HG02870 (cell line): Measurements from ENCODE around the gene TNFRSF6B.

ENCODE experiments used
- ATAC-seq: cut with Tn5 transposase; IDR thresholded peaks from one replicate; pipeline ENCODE4 v1.9.1; 2021; ENCODE audit warnings: mild to moderate bottlenecking, moderate library complexity; ENCODE audit not compliant: unreplicated experiment

Gene TNFRSF6B

DNA sequence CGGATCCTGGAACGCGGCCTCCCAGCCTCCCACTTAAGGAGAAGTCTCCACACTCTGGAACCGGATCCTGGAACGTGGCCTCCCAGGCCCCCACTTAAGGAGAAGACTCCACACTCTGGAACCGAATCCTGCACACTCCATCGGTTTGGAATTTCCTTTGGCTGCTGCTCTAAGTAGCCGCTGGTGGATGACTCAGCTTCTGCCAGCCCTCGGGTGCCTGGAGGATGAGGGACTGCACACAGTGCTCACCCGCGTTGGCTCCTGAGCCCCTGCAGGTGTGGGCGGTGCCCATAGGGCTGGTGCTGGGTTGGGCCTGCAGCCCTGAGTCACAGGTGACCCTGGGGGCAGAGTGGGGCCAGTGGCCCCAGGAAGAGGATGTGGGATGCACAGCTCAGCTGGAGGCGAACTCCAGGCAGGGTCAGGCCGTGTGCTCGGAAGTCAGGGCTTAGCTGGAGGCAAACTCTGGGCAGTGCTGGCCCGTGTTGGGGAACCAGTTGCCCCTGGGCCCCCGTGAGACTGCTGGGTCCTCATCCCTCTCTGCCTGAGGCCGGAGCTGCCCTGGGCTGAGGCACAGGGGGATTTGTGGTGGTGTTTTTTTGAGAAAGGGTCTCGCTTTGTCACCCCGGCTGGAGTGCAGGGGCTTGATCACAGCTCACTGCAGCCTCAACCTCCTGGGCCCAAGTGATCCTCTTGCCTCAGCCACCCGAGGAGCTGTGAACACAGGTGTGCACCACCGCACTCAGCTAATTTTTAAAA, 13.9 kb upstream of the TNFRSF6B start:
- ATAC-seq = no peak

DNA sequence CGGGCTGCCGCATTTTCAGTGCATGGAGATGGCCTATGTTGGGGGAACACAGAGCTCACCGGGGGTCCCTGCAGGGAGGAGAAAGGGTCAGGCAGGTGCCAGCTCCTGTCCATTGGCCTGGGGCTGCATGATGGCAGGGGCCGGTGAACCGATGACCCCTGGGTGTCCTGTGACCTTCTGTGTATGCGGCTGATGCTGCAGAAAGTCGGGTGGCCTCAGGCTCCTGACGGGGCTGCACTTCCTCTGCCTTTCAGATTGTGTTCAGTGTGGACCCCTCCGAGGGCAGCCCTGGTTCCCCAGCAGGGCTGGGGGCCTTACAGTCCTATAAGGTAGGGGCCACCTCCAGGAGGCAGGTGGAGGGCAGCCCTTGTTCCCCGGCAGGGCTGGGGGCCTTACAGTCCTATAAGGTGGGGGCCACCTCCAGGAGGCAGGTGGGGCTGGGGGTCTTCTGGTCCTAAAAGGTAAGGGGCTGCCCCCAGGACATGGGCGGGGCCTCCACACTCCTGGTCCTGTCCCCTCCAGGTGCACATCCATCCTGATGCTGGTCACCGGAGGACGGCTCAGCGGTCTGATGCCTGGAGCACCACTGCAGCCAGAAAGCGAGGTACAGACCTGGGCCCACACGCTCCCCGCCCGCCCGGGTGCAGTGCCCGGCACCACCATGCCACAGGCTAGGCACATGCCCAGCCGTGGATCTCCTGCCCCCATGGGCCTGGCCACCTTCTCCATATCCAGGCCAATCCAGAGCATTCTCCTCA, 11.0 kb upstream of the TNFRSF6B start:
- ATAC-seq = no peak

DNA sequence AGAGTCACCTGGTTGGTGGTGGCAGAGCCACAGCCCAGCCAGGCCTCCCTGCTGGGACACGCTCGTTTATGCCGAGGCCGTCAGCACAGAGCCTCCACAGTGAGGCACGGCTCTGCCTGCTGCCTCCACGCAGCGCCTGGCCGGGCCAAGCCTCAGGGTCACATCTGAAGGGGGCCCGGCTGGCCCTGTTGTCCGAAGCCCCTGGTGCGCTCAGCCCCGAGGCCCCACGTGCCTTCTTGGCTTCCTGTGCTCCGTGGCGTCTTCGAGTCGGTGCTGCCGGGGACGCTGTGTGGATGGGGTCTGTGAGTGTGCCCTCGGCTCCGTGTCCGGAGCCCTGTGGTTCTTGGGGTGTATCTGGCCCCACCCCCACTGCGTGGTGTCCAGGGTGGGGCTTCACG, 10.4 kb upstream of the TNFRSF6B start:
- ATAC-seq = no peak

DNA sequence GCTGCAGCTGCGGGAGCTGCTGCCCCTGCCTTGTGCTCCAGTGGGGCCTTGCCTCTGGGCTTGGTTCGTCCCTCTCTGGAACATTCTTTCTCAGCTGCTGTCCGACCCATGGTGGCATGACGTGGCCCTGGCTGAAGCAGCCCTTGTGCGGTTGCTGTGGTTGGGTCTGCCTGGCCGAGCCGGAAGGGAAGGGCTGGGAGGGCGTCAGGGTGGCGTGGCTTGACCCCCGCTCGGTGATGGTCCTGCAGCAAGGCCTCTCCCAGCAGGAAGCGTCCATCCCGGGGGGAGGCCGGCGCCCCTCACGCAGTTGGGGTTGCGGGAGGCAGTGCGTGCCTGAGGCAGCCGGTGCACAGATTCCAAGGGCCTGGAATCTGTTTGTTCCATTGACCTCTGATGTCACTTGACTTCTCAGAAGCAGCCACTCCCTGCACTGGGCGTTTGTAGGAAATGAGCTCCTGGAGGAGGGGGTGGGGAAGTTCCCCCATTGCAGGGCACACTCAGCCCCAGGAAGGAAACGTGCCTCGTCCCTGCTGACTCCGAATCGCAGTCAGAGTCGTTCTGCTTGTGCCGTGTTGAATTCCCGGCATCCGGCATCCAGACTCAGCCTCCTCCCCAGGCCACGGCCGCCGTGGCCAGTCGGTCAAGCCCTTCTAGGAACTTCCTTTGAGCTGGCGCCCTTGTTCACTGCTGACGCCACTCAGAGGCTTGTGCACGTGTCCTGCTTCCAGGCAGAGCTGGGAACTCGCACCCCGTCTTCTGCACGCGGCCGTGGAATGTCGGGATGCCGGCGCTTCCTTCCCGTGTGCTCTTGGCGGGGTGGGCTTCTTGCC, 9.7 kb upstream of the TNFRSF6B start:
- ATAC-seq = no peak

DNA sequence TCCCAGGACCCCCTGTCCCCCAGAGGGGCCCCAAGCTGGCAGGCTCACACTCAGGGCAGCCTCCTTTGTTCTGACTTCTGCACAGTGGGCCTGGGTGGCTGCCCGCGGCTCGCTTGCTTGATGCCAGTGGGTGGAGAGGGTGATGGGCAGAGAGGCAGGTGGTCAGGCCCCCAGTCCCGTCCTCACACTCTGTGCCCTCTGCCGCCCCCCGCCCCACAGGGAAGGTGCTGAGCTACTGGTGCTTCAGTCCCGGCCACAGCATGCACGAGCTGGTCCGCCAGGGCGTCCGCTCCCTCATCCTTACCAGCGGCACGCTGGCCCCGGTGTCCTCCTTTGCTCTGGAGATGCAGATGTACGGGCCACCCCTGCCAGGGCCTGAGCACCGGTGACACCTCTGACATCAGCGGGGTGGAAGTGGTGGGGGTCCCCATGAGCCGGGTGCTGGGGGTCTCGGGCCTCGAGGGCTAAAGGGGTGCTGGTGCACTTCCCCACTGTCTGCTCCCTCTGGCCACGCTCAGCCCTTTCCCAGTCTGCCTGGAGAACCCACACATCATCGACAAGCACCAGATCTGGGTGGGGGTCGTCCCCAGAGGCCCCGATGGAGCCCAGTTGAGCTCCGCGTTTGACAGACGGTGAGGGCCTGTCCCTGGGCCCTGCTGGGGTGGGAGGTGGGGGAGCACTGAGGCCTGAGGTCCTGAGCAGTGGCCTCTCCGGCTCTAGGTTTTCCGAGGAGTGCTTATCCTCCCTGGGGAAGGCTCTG, 8.9 kb upstream of the TNFRSF6B start:
- ATAC-seq = no peak

DNA sequence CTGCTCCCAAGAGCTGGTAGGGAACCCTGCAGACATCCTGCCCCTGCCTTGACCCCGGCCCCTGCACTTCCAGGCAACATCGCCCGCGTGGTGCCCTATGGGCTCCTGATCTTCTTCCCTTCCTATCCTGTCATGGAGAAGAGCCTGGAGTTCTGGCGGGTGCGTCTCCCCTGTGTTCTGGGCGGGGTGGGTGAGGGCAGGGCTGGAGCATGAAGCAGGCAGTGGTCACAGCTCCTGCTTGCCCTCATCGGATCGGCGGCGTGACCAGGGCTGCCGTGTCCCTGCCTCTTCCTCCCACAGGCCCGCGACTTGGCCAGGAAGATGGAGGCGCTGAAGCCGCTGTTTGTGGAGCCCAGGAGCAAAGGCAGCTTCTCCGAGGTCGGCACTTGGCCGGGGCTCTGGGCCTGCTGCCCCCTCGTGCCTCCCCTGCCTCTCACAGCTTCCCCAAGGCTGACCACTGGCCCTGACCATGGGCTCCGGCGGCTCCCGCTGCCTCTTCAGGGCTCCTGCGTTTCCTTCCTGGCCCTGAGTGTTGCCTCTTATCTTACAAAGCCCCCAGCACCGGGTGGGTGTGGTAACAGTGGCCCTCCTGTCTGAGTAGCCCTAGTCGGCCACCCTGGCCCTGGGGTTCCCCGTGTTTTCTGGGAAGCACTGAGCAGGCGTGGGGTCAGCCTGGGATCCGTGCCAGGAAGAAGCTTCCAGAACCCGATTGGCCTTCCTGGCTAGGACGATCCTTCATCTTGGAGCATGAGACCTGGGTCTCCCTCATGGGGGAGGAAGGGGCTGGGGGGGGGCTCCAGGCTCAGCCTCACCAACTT, 8.0 kb upstream of the TNFRSF6B start:
- no peak for ATAC-seq

DNA sequence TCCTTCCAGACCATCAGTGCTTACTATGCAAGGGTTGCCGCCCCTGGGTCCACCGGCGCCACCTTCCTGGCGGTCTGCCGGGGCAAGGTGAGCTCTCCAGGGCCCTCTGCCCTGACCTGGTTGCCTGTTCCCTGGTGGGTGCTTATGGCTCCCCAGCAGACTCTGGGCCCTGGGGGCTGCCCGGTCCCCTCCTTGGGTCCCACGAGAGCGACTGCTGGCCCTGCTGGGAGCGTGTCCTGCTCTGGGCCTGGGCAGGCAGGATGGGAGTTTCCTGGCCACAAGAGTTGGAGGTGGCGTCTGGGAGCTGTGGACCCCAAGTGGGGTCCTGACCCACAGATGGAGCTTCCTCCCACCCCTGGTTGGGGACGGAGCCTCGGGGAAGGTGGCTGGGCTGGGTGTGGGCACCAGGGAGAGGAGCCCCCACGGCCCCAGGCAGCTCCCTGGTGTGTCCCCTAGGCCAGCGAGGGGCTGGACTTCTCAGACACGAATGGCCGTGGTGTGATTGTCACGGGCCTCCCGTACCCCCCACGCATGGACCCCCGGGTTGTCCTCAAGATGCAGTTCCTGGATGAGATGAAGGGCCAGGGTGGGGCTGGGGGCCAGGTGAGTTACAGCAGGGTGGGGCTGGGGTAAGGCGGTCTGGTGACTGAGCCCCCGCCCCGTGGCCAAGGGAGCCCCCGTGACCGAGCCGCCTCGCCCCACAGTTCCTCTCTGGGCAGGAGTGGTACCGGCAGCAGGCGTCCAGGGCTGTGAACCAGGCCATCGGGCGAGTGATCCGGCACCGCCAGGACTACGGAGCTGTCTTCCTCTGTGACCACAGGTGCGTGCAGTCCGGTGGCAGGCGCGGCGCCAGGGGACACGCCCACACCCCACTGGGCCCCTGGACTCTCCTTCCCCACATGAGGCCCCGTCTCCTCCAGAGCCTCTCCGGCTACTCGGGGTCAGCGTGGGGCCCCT, 7.1 kb upstream of the TNFRSF6B start:
- ATAC-seq = no peak

DNA sequence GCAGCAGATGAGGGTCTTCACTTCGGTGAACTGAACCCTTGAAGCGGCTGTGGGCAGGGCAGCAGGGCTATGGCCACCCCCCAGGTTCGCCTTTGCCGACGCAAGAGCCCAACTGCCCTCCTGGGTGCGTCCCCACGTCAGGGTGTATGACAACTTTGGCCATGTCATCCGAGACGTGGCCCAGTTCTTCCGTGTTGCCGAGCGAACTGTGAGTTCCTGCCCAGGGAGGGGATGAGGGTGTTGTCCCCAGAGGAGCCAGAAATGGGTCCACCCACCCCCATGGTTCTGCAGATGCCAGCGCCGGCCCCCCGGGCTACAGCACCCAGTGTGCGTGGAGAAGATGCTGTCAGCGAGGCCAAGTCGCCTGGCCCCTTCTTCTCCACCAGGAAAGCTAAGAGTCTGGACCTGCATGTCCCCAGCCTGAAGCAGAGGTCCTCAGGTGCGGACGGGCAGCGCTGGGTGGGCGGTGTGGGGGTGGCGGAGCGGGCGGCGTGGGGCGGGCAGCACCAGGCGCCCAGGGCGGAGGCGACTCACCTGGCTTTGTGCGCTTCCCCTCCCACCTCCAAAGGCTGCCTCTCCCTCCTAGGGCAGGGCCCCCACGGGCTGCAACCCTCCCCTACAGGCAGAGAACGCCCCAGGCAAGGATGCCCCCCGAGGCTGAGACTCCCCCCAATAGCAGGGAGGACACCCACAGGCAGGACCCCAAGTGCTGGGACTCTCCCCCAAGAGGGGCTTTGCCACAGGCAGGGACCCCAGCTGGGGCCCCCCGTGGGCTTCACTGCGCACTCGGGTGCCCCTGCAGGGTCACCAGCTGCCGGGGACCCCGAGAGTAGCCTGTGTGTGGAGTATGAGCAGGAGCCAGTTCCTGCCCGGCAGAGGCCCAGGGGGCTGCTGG, 6.2 kb upstream of the TNFRSF6B start:
- ATAC-seq = no peak

DNA sequence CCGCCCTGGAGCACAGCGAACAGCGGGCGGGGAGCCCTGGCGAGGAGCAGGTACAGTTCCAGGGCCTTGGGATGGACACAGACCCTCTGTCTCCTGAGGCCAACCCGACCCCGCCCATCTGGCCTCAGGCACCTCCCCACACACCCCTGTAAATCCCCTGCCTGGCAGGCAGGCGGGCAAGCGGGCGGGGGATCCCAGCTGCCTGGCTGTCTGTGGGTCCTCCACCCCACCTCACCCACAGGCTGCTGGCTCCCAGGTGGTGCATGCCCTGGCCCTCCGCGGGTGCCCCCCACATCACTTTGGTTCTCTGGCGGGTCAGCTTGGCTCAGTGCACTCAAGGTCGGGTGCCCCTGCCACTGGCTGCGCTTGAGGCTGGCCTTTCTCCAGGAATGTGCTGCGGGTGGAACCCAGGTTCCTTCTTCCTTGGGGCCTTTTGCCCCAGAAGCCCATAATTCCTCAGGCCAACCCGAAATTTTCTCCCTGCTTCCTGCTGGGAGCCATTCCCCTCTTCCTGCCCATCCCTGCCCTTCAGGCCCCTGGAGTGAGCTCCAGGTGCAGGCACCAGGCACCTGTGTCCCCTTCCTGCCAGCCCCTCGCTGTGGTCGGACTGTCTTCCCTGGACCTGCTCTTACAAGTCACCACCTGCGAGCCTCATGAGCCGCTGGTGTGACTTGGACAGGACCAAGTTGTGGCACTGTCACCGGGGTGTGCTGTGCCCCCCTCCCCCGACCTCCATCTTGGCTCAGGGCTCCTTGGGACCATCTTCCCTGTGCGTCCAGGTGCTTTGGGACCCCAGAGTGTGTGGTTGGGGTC, 5.3 kb upstream of the TNFRSF6B start:
- no peak for ATAC-seq

DNA sequence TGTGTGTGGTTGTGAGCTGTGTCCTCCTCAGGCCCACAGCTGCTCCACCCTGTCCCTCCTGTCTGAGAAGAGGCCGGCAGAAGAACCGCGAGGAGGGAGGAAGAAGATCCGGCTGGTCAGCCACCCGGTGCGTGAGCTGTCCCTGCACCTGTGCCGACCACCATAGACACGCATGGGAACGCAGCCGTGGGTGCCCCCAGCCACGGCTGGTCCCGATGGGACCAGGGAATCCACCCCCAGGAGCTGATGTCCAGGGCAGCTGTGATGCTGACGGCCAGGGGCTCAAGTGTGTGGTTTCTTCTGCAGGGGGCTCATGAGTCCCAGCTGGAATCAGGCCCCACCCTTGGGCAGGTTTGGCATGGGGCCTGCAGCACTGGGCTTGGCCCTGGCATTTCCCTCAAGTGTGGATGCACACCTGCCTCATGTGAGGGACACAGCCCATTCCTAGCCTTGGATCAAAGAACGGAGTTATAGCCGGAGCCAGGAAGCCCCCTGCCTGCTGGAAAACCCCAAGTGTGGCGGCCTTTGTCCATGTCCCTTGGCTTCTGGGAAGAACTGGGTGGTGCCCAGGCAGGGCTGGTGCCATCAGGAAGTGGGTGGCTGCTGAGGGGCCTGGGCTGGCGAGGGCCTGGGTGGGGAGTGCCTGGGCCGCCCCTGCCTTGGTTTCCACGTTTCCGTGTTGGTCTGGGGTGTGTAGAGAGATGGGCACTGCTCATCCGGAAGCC, 4.6 kb upstream of the TNFRSF6B start:
- ATAC-seq = no peak

DNA sequence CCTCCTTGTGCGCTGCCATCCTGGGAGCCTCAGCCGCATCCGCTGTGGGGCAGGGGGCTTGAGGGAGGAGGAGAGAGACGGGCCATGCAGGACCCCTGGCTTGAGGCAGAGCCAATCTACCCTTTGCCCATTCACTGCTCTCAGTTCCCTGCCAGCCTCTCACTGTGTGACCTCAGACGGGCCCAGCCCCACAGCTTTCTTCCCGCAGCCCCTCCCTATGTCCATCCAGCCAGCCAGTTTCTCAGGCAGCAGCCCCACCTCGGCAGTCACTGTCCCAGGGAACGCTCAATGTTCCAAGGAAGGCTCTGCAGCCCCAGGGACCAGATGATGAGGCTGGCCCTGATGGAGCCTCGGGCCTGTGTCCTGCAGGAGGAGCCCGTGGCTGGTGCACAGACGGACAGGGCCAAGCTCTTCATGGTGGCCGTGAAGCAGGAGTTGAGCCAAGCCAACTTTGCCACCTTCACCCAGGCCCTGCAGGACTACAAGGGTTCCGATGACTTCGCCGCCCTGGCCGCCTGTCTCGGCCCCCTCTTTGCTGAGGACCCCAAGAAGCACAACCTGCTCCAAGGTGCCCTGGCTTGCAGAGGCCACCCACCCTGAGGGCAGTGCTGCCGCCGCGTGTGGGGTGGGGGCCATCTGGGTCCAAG, 3.9 kb upstream of the TNFRSF6B start:
- ATAC-seq = no peak

DNA sequence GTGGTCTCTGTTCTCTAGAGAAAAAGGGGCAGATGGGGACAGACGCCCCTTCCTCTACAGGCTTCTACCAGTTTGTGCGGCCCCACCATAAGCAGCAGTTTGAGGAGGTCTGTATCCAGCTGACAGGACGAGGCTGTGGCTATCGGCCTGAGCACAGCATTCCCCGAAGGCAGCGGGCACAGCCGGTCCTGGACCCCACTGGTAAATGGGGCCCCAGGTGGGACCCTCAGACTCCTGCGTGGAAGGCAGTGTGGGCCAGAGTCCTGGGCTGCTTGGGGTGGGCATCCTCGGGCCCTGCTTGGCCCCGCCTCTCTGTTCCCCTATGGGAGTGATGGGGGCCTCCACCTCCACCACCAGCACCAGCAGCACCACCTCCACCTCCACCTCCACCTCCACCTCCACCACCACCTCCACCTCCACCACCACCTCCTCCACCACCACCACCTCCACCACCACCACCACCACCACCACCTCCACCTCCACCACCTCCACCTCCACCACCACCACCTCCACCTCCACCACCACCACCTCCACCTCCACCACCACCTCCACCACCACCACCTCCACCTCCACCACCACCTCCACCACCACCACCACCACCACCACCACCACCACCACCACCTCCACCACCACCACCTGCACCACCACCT, 3.2 kb upstream of the TNFRSF6B start:
- ATAC-seq = no peak

DNA sequence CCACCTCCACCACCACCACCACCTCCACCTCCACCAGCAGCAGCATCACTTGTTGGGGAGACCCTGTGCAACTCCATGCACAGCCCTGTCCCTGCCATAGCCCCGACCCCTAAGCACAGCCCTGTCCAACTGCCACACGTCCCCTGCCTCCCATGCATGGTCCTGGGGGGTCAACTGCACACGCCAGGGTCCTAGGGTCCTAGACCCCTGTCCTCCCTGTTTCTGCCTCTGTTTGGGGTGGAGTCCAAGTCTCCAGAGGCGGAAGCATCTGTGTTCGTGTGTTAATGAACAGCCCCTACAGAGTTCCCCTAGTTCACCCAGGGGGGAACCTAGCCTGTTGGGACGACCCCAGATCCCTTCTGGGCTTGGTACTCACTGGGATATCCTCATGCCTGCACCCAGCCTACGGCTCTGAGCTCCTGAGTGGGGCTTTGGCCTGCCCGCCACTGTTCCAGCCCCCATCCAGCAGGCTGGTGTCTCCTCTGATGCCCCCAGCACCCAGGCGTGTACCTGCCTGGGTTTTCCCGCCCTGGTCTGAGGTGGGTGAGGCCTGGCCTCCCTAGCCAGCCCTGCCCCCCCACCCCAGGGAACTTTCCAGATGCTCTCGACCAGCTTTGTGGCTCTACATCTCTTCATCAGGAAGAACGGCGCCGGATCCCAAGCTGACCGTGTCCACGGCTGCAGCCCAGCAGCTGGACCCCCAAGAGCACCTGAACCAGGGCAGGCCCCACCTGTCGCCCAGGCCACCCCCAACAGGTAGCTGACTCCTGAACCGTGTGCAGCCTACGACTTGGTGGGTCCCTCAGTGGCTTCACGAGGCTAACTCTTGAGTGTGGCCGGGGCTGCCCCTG, 2.5 kb upstream of the TNFRSF6B start:
- no peak for ATAC-seq

DNA sequence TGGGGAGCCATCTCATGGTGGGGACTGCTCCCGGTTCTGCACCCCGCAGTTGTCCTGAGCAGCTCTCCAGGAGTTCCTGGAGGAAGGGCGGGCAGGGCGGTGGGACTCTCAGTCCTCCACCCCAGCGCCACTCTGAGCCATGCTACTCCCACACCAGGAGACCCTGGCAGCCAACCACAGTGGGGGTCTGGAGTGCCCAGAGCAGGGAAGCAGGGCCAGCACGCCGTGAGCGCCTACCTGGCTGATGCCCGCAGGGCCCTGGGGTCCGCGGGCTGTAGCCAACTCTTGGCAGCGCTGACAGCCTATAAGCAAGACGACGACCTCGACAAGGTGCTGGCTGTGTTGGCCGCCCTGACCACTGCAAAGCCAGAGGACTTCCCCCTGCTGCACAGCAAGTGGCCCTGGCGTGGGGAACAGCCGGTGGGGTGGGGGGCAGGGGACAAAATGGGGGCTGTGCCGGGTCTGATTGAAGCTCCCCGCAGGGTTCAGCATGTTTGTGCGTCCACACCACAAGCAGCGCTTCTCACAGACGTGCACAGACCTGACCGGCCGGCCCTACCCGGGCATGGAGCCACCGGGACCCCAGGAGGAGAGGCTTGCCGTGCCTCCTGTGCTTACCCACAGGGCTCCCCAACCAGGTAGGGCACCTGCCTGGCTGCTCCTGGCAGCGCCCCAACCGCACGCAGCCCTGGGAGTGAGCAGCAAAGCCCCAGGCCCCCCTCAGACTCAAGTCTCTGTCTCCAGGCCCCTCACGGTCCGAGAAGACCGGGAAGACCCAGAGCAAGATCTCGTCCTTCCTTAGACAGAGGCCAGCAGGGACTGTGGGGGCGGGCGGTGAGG, 1.6 kb upstream of the TNFRSF6B start:
- no peak for ATAC-seq
